Measurements from ENCODE around the gene NXN.

NXN gene
- 0.46 to 0.65 reads per million in 2 donors for total RNA-seq

DNA sequence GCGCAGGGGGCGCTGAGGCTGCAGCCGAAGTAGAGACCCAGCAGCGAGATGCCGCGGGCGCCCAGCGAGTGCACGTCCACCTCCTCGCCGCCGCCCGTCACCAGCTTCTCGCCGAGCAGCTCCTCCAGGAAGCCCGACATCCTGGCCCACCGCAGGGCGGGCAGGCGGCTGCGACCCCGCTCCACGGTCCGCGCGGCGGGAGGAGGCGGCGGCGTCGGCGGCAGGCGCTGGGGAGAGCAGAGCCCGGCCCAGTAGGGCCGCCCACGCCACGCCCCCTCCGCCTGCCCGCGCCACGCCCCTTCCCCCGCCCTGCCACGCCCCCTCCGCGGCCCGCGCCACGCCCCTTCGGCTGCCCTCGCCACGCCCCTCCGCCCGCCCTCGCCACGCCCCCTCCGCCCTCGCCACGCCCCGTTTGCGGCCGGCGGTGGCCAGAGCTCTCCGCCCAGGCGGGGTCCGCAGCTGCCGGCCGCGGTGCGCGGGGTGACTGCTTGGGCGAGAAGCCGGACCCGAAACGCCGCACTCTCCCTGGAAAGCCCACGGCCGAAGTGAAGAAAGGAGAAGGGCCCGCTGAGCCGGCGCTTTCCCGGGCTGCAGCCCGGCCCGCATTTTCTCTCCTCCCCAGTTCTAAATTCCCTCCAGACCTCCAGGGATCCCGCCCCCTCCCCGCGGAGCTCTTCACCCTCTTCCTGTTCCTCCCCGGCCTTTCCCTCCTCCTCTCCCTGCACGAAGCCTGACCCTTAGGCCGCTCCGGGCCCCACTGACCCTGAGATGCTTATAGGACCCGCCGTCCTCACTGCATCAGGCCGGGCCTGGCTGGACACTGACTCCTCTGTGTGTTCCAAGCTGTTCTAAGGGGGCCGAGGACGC is at the start of gene NXN:
NXN (minus strand) TSS at position 238 of the 867 bp plus-strand sequence.
- peak; percentile 89 for DNase-seq

DNA sequence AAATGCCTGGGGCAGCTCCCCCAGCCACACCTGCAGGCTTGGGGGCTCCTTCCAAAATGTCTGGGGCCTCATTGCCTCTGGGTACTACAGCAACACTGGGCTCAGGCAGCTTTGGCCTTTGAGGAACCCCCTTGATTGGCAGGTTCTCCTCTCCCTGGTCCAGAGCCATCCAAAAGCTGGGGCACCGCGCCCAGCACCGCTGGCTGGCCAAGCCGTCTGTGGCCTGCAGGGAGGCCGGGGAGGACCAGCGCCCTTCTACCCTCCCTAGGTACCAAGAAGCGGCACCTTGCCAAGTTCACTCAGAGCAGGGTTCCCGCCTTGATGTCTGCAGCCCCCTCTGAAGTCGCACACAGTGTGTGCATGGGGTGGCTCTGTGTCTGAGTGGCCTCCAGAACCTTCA is 47.5 kb upstream of the NXN start:
- DNase-seq = no peak

DNA sequence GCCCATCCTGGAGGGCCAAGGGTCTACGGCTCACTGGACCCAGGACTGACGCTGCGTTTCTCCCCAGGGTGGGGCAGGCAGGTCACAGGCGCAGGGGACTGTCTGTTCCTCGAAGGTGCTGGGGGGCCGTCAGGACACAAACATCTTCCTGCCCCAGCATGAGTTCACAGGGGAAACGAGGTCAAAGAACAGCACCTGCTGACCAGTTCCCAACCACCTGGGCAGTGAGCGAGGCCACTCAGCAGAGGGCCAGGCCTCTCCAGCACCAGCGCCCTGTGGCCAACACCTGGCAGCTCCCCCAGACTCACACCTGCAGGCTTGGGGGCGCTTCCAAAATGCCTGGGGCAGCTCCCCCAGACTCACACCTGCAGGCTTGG is 47.0 kb upstream of the NXN start:
- no peak for DNase-seq

DNA sequence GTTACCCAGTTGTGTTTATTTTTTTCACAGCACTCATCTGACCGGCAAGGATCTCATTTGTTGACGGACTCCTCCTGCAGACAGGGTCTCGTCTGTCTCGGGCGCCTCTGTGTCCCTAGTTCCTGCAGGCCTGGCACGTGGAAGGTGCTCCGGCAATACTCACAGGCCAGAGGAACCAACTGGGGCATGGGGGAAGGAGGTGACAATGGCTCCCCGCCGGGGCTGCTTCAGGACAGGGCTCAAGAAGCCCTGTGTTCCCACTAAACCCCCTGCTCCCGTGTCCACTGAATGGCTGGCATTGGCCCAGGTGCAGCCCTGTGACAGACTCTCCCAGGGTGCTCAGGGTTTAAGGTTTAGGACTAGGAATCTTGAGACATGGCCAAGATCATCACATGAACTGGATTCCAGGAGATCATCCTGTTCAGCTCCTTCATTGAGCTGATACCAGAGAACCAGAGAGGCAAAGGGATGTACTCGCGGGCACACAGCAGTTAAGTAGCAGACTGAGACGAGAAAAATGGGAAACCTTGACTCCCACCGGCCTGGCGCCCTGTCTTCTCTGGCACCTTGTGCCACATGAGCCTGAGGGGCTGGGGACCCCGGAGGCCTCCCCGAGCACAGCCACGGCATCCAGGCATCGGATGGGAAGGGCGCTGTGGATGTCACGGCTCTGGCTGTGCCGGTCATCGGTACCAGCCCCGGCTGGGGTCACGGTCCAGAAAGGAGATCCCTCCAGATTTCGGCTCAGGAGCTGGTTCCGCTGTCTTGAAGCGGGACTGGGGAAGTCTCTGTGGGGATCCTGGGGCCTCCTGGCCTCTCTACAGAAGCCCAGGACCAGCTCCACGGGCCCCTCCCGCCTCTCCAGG is 46.4 kb upstream of the NXN start:
- no peak for DNase-seq

DNA sequence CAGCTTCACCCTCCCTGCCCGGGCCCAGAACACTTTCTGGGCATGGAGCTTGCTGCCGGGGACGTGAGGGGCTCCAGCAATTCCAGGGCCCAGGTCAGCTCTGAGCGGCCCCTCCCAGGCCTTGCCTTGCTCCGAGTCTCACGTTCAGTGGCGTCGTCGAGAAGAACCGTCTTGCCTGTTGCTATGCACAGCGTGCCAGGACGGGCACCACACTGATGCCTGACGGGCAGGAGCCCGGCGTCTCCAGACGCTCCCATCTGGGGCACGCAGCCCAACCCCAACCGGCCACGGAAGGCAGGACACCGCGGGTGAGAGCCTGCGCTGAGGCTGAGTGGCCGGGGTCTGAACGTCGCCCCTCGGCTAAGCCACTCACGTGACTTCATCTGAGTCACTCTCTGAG is 44.5 kb upstream of the NXN start:
- DNase-seq = no peak

DNA sequence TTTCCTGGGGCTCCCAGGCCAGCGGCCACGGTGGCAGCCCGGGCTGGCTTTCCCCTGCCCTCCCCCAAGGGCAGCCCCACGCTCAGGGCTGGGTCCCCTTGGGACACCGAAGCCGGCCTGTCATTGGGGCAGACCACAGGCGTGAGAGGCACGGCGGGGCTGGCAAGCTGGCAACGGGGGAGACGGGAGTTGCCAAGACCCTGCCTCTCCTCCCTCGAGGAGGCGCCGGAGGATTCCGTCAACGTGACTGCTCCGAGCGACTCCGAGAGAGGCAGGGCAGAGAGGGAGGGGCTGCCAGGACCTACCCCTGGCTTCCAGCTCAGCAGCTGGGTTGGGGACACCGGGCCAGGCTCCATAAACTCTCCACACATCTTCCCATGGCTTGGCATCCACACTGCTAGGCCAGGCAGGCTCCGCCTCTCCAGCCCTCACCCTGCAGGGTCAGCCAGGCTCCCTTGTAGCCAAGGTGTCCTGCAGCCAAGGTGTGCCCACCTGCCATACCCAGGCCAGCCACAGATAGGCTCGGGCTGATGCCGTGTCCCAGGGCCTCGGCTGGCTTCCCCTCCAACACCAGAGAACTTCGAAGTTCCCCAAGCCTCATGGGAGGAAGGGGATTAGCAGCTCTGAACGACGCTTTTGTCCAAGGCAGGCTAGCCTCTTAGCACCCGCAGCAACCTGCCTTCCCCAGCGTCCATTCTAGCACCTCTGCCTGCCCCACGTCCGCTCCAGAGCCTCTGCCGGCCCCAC is 42.9 kb upstream of the NXN start:
- DNase-seq = no peak

DNA sequence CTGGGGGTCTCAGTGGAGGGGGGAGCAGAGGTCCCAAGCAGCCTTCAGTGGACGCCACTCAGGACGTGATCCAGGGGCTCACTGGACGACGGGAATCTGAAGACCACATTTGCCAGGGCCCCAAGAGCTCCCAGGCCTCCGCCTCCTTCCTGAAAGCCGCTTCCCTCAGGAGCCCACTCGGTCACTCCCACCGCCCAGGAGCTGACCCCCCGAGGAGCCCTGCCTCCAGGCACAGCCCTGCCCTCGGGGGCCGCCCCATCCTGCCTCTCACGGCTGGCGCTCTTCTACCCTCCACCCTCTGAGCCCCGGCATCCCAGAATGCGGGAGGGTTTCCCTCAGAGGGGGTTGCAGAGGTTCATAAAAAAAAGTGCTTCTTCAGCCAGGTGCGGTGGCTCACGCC is 41.6 kb upstream of the NXN start:
- no peak for DNase-seq

DNA sequence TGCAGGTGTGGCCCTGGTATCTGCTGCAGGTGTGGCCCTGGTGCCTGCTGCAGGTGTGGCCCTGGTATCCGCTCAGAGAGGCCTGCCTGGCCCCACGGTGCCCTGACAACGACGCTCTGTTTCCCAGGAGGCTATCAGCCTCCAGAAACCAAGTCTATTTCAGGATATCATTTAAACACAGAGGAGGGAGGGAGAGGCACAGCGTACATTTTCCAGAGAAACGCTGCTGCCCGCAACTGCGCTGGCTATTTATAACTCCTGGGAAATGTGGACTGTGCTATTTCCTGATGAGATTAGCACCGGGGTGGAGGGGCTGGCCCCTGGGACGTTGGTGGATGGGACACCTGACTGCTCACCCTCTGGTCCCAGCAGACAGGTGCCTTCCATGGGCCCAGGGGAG is 39.9 kb upstream of the NXN start:
- DNase-seq = no peak

DNA sequence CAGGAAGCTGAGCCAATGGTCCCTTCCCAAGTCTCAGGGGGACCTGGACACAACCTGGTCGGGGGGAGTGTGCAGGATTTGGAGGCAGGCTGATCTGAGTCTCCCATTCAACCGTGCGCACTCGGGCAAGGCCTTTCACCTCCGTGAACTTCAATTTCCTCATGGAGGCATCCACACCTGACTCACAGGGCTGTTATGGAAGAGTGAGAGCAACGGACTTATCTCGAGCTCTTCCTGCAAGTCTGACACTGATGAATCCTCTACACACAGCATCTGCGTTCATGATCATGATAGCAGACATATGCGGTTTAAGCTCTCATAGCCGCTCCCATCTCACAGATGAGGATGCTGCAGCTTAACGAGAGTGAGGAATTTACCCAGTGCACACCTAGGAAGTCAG is 39.0 kb upstream of the NXN start:
- no peak for DNase-seq

DNA sequence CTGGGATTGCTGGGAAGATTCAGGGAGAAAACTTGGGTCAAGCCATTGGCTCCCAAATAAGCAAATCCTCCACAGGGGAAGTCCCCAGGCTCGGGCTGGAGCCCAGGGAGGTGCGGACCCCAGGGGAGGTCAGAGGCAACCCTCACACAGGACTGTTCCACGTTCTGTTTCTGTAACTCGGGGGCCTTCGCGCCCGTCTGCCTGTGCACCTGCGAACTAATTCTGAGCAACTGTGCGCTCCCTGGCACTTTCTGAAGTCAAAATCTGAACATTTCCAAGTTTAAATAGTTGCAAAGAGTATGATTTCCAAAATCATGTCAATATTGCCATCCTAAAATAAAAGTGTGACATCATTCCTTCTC is 34.1 kb upstream of the NXN start:
- no peak for DNase-seq

DNA sequence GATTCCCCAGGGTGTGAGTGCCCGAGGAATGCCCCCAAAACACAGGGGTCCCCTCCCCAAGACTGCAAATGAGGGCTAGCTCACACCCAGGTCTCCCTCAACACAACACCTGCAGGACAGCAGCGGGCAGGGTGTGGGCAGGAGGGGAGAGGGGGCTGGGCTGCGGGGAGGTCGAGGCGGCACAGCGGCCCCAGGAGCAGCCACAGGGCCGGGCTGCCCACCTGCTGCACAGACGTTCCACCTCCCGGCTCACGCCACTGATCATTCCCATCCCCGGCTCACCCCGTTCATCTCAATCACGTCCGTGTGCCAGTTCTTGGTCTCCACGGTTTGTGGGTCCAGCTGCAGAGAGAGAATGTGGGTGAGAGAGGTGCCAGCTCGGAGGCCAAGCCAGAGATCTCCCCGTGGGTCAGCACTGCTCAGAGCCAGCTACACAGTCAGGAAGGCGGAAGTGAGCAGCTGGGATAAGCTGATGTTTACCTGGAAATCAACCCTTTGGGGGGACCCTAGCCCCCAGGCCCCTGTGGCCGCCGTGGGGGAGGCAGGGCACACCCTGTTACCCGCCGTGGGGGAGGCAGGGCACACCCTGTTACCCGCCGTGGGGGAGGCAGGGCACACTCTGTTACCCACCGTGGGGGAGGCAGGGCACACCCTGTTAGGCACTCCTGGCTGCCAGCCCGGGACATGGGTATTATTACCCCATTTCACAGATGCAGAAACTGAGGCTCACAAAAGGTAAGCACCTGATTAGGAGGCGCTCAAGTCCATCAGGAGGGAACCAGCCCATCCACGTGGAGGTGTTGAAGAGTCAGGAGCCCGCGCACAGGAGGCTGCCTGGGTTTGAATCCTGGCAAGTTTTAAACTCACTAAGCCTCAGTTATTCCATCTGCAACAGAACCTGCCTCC is 33.5 kb upstream of the NXN start:
- DNase-seq = no peak

DNA sequence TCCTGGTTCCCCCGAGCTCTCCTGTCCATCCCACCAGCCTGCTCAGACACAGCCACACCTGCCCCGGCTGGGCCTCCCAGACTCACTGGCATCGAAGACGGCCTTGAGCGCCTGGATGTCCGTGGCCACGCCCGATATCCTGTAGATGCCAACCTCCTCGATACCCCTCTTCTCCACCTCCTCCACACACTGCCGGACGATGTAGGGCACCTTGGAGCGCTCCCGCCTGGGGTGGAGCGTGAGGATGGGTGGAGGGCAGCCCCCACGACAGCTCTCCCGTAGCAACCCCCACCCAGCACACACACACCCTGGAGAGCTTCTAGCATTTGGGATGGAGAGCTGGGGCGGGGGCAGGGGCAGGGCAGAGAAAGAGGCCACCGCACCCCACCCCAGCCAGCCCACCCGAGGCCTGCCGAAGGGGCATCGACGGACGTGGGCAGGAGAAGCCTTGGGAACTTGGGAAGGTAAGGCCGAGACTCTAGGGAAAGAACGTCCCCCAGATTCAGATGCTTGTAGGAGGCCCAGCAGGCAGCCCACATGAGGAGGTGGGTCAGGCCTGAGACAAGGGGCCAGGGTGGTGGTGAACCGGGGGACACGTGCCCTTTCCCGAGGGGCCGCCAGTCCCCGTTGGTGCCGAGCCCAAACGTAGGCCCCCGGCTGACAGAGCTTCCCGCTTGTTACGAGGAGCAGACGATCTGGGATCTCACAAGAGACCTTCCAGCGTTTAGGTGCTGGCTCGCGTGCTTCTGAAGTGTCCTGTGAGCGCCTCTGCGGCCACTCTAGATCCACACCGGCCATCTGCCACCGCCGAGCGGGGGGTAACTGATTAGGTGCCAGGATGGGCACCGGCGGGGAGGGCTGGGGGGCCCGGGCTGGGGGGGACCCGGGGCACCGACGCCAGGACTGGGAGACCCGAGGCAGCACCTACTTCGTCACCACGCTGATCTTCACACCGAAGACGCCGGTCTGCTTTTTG is 32.5 kb upstream of the NXN start:
- no peak for DNase-seq

DNA sequence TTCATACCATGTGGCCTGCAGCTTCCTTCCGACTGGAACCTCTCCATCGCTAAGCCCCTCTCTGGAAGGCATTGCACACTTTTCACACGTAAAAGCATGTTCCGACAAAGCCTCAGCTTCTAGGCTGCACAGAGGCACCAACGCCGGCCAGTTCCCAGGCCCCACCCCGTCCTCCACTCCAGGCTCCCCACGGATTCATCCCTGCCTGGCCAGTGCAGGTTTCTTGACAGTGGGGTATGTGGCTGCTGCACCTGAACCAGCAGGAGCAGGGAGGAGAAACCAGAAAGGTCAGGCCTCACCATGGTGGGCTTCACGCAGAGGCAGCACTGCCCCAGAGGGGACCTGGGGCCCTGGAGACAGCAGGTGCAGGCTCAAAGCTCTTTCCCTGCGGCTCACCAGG is 31.6 kb upstream of the NXN start:
- DNase-seq = no peak

DNA sequence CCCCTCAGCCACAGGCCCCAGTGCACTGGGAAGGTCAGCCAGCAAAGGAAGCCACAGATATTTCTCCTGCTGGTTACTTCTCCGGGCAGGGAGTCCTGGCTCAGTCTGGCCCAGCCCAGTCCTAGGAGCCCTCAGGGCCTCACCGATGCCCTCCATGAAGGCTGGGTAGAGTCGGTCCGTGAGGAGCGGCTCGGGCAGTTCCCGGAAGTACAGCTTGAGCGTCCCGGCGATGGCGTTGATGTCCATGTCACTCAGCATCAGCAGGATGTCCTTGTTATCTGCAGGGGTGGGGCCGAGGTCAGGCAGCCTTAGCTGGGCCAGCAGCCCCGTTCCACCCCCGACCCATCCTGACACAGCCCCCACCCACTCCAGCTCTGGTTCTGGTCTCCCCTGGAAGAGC is 31.0 kb upstream of the NXN start:
- DNase-seq = no peak

DNA sequence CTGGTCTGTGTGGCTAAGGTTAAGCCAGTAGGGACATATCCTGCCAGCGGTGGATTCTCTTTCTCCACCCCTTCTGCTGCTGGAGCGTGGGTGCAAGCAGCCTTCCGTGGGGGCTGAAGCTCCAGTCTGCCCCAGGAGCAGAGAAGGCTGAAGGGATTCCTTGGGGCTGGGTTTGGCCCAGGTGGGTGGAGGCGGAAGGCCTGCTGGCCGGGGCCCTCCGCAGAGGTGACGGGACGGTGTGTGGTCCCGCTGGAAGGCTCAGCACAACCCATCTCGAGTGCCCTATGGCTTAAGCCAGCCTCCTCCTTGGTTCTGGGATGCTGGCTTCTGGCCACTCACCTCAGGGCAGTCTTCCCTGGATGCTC is 30.5 kb upstream of the NXN start:
- no peak for DNase-seq

DNA sequence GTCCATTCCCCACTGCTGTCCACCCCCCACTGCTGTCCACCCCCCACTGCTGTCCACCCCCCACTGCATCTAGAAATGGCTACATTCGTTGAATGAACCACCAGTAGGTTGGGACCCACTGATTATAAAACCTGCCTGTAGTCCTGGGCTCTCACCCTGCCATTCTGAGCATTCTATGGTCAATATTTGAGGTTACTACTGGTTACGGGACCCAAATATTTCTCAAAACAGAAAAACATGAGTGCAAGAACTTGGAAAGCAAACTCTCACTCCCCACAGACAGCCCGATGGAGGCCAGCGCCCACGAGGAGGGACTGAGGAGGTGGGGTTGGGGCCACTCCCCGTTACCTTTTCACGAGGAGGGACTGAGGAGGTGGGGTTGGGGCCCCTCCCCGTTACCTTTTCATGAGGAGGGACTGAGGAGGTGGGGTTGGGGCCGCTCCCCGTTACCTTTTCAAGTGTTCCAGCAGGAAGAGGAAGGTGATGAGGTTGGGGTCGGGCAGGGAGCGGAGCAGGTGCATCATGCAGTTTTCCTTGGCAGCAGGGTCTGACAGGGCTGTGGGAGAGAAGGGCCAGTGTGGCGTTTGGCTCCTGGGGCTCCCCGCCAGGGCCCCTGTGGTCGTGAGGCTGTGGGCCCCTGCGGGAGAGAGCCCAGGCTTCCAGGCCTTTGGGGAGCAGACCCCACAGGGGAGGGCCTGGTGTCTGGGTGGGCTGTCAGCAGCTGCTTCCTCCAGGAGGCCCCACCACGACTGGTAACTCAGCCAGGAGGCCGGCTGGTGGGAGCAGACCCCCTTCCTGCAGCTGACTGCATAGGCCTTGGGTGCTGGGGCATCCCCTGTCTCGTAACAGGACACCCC is 29.9 kb upstream of the NXN start:
- DNase-seq = no peak

DNA sequence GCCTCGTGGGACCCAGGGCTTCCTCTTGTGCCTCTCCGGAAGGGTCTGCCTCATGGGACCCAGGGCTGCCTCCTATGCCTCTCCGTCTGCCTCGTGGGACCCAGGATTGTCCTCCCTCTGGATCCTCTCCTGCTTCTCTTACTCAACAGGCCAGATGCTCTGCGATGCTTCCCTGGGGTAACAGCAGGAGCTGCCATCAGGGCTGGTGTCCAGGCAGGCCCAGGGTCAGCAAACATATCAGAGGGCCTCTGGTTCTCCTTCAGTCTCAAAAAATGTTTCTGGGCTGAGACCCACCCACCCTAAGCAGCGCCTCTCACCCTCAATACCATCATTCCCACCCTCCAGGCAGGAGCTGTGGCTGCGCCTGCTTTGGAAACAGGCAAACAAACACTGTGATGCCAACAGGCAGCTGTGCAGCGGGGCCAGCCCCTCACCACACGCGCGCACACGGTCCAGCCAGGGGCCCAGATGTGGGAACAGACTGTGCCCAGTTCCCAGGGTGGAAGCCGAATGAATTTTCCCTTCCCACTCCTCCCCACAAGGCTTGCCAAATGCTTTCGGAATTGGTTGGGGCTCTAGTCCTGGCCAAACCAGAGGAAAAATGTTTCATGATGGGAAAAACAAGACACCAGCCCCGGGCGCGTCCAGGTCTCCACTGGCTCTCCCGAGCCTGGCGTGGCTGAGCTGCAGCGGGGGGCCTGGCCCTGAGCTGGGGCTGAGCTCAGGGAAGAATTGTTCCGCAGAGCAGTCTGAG is 28.6 kb upstream of the NXN start:
- DNase-seq = no peak

DNA sequence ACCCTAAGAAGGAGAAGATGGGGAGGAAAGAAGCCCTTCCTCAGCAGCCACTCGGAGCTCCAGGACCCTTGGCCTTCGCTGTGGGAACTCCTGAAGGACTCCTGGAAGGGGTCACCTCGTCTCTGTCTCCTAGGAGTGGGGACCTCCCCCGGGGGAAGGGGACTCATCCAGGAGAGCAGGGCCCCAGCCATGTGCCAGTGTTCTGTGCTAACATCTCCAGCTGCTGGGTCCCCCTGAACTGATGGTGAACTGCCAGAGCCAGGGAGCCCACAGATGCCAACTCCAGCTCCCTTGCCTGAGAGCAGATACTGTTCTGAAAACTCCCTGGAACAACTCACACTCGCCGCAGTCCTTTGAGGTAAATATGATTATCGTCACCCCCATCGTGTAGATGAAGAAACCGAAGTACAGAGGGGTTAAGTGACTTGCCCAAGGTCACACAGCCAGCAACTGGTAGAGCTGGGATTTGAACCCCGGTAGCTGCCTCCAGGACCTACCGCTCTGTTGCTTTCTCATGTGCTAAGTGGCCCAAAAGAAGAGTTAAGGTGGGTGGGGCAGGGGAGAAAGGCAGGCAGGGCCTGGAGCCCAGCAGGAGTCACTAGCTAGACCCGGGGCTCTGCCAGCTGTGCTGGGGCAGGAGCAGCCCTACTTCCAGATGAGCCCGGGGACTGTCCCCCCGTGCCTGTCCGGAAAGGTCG is 27.9 kb upstream of the NXN start:
- no peak for DNase-seq

DNA sequence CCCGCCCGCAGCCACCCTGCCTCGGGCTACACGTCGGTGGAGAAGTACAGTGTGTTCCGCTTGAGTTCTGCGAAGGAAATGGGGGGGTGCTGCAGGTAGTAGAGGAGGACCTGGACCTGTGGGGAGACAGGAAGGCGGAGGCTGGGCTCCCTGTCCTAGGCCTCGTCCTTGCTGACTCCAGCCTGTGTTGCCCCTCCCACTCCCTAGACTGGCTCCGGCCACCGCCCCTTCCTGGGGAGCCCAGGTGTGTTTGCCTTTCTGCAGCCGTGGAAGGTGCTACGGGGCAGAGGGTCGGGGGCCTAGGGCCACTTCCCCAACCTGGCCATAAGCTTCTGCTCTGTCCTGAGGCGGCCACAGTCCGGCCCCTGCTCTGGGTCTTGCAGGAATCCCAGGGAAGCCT is 26.5 kb upstream of the NXN start:
- DNase-seq = no peak

Measured in activated gamma-delta T cell (primary cell).